ENCODE measurements around the gene CAPN1. TPM values are rescaled to one million over a fixed set of nuclear protein-coding genes. Genes with fewer than 3 reads are reported as not detected.
"Not testable (repeated sequence)": the region's sequence is repeated elsewhere in the genome, so short reads cannot be mapped to it uniquely, and the experiment has no call there.

The CAPN1 gene
- polyA plus RNA-seq, 10 donors = 65.5 to 83.6 (median 74.5) TPM

DNA sequence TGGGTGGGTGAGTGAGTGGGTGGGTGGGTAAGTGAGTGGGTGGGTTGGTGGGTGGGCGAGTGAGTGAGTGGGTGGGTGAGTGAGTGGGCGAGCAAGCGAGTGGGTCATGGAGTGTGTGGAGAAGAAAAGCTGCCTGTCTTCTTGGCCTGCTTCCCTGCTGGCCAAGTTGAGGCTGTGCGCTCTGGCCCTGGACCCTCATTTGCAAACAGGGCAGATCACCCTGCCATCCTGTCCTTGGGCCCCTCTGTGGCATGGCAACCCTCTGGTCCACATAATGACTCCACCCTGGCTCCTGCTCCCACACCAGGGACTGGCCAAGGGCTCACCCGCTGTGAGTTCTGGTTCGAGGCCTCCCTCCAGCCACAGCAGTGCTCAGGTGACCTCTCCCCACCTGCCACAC is 35.1 kb downstream of the CAPN1 start:
- no peak for DNase-seq

- DNase-seq = no peak
These were observed 36.0 kb downstream of the CAPN1 start for GRCh38 chr11:65217441-65218423.

- no peak for DNase-seq
These were observed 36.7 kb downstream of the CAPN1 start for GRCh38 chr11:65218446-65218845.

GRCh38 chr11:65219930-65220213 is 38.1 kb downstream of the CAPN1 start:
- peak; percentile 20 to 65 (median 32) for DNase-seq

GRCh38 chr11:65221026-65221425 is 39.3 kb downstream of the CAPN1 start:
- no peak for DNase-seq

- DNase-seq = no peak
These were observed 41.3 kb downstream of the CAPN1 start for GRCh38 chr11:65223011-65223410.

DNA sequence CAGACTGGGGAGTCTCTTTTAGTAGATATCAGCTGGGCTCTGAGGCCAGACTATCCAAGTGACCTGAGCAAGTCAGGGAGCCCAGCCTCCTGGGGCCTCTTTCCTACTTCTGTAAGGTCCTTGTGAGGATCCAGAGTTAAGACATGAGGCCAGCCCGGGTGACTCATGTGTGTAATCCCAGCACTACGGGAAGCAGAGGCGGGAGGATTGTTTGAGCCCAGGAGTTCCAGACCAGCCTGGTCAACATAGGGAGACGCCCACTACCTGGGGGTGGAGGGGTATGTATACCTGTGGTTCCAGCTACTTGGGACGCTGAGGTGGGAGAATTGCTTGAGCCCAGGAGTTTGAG is 43.2 kb downstream of the CAPN1 start:
- DNase-seq = no peak

DNA sequence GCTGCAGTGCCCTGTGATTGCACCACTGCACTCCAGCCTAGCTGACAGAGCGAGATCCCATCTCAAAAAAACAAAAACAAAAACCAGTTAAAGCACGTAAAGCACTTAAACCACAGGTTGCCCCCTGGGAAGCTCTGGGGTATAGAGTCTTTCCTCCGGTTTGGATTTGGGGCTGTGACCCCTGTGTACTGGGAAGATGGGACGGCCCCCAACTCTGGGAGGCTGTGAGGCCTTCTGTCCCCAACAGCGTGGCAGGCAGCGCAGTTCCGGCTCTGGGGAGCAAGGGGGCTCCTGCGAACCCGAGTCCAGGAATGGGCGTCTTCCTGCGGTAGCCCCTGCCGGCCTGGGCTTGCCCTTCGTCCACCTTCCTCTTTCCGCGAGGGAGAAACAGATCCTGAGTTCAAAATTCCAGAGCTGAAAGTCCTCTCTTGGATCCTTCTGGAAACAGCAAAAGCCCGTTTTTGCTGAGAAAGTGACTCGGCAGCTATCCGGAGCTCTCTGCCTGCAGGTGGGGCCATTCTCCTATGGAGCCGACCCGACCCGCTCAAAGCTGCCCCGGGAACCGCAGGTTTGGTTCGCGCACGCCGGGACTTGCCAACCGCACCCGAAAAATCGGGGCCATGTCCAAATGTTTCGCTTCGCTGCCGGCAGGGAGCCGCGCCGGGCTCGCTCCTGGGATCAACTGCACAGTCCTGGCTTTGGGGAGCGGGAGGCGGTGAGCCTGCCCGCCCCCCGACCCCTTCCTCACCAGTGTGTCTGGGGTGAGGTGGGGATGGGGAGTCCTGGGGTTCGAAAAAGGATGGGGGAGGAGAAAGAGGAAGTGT is 43.8 kb downstream of the CAPN1 start:
- DNase-seq = peak; percentile 25 to 80 (median 66)

GRCh38 chr11:65226103-65226442 is 44.3 kb downstream of the CAPN1 start:
- no peak for DNase-seq

DNA sequence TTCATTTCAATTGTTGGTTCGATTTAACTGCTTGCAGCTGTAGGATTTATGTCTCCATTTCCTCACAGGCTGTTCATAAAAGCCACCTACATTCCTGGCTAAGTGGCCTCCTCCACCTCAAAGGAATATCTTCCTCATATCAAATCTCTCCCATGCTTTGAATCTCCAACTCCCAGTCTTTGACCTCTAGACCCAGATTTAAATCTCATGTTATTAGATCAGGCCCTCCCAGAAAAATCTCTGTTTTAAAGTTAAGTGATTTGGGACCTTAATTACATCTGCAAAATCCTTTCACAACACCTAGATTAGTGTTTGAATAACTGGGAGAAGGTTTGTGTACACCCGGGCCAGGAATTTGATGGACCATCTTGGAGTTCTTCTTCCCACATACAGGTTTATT is 46.2 kb downstream of the CAPN1 start:
- DNase-seq = no peak

DNA sequence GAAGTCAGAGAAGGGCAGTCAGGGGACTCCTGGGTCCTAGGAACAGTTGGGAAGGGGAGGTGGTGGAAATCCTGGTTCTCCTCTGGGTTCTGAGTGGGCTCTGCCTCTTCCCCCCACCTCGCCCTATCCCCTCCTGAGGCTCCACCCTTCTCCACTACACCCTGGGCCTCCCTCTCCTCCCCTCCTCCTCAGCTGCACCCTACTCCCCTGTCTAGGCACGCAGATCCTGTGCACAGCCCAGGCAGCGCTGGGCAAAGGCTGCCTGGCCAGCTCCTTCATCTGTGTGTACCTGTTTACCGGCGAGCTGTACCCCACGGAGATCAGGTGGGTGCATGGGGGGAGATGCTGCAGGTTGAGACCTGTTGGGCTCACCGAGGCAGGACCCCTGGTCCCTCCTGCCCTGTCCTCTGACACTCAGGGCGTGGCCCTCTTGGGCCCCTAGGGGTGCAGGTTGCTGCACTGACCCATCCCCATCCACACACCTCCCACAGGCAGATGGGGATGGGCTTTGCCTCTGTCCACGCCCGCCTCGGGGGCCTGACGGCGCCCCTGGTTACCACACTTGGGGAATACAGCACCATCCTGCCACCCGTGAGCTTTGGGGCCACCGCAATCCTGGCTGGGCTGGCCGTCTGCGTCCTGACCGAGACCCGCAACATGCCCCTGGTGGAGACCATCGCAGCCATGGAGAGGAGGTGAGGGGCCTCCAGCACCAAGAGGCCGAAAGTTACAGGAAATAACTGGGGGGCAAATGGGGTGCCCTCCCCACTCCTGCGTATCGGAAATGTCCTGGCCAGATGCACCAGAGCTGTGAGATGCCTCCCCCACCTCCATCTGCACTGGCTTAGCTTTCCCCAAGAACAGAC is 54.7 kb downstream of the CAPN1 start:
- DNase-seq = no peak

GRCh38 chr11:65238302-65238701 is 56.6 kb downstream of the CAPN1 start:
- not testable (repeated sequence) for DNase-seq

DNA sequence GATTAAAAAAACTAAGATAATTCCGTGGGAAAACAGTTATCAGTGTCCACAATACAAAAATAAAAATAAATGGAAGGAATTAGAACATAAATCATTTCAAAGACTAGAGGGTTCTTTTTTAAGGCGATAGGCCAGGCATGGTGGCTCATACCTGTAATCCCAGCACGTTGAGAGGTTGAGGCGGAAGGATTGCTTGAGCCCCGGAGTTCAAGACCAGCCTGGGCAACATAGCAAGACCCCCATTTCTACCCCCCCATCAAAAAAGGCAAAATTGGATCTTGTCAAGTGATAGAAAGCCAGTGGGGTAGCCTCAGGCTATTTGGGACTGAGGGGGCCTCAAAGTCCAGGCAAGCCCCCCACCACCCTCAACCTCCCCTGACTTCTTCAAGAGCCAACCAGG is 59.4 kb downstream of the CAPN1 start:
- no peak for DNase-seq

- no peak for DNase-seq
These were observed 60.0 kb downstream of the CAPN1 start for GRCh38 chr11:65241692-65242091.

GRCh38 chr11:65242389-65242788 is 60.7 kb downstream of the CAPN1 start:
- DNase-seq = no peak

GRCh38 chr11:65243797-65244196 is 62.1 kb downstream of the CAPN1 start:
- DNase-seq = no peak

GRCh38 chr11:65245046-65245445 is 63.3 kb downstream of the CAPN1 start:
- DNase-seq = not testable (repeated sequence)

DNA sequence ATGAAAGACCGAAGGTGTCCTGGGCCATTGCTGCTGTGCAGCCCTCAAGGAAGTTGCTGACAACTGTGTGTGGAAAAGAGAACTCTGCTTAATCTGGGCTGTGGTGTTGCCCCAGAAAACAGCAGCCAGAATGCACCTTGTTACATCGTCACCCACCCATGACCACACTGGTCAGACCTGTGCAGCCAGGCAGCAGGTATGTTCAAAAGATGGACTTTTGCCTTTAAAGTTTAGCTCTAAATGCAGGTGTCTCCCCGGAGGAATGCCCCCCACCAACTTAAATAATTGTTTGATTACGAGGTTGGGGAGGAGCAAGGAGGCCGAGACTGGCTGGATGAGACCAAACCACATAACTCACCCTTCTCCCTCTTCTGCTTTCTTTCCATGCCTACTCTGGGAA is 64.8 kb downstream of the CAPN1 start:
- DNase-seq = no peak

GRCh38 chr11:65248184-65248710 is 66.5 kb downstream of the CAPN1 start:
- not testable (repeated sequence) for DNase-seq

DNA sequence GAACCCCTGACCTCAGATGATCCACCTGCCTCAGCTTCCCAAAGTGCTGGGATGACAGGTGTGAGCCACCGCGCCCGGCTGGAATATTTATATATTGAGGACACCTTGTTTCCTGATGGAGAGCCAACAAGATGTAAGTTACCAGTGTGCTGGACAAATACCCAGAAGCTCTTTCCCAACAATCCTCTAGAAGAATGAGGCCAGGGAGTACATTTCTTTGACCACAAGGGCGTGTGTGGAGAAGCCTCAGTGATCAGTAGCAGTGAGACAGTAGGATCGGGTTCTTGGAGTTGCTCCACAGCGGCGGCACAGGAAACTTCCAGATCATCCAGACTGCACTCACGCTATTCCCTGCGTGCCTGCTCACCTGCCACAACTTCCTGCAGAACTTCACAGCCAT is 69.7 kb downstream of the CAPN1 start:
- no peak for DNase-seq

- no peak for DNase-seq
These were observed 73.0 kb downstream of the CAPN1 start for GRCh38 chr11:65254724-65255123.

DNA sequence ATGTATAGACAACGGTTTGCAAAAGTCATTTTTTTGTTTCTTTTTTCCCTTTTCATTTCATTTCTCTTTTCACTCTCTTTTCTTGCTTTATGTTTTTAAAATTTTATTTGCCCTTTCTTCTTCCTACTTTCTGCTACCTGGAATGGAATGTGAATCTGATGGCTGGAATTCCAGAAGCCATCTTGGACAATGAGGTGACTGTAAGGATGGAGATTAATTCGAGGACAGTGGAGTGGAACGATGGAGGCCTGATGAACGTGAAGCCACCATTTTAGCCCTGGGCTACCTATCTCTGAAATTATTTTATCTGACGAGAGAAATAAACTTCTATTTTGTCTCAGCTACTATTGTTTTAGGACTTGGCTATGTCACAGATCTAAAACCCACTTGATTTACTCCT is 77.3 kb downstream of the CAPN1 start:
- DNase-seq = no peak
